Right hindlimb (tissue), 1 donor: ENCODE results near the gene NCOR1.
"Not testable (repeated sequence)": the region's sequence is repeated elsewhere in the genome, so short reads cannot be mapped to it uniquely, and the experiment has no call there.

Experiments used
- DNase-seq: peaks from one replicate; pipeline ENCODE4 v3.0.0-alpha.2; 2018

Gene NCOR1

DNA sequence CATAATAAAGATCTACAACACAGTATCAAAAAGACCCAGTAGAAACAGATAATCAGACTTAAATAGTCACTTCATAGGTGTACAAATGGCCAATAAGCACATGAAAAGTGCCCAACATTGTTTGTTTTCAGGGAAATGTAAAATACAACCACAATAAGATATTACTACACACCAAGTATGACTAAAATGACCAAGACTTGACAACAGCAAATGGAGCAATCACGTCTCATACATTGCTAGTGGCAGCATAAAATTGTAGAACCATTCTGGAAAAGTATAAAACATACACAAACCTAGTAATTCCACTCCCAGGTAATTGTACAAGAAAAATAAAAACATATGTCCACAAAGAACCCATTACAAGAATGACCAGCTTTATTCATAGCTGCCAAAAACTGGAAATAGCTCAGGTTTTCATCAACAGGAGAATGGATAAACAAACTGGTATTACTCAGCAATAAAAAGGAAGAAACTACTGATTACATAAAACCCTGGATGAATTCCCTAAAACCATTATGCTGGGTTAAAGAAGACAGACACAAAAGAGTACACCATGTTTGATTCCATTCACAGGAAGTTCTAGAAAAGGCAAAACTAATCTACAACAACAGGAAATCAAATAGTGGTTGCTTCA, 130.2 kb downstream of the NCOR1 start:
- DNase-seq = no peak

DNA sequence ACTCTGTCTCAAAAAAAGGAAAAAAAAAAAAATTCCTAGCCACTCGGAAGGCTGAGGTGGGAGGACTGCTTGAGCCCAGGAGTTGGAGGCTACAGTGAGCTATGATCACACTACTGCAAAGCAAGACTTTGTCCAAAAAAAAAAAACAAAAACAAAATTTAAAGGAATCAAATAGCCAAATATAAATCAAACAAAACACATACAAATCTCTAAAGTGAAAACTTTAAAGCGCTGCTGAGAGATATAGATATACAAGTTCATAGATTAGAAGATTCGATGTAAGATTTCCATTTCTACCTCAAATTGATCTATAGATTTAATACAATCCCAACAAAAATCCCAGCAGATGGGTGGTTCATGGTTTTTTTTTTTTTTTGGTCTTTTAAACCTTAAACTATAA, 132.1 kb downstream of the NCOR1 start:
- DNase-seq = no peak

DNA sequence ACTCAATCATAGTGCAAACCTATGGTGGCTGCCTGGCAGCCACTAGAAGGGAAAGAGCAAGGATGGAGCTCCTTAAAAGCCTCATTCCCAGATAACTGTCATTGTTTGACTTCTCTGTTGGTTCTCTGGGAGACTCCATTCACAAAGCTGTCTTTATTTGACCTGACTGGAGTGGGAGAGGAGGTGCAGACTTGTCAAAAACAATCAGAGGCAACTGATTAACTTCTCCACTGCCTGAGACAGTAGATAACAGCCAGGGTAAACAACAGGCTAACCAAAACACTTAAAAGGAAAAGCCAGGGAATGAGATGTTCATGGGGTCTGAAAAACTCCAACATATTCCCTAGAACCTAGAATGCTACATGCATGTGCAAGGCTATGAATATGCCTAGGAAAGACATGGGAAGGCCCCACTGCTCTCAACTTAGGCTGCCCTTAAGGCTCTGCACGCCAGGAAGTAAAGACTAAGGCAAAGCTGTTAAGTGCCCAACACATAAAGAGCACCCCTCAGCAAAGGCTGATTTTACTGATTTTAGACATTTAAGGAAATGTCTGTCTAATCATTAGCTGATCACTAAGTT, 133.7 kb downstream of the NCOR1 start:
- DNase-seq = no peak

DNA sequence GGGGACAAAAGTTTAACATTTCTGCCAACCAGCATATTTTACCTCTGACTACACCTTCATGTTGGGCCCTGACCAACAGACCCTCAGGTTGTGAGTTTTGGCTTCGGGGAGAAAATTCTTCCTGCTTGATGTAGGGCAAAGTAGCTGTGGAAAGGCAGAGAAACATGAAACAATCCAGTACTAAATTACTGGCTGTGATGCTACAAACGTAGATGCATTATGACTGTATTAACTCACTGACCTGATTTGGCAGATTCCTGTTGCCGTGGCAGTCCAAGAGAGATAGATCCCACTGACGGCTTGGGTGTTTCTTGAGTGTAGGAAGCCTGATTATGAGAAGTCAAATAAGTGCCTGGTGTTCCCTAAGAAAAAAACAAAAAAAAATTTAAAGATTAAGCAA, 135.0 kb downstream of the NCOR1 start:
- DNase-seq = no peak

DNA sequence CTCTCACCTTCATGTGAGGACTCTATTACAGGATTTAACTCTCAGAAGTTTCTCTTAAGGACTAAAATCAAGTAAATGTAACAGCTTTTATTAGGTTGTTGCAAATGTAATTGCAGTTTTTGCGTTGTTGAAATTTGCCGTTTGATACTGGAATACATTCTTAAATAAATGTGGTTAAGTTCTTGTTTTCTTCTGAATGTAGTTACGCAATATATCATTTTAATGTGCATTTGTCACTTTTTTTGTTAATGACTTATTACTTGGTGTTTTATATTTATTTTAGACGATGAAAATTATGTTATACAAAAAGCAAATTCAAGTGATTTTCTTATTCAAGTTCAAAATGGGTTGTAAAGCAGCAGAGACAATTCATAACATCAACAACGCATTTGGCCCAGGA, 139.4 kb downstream of the NCOR1 start:
- no peak for DNase-seq

DNA sequence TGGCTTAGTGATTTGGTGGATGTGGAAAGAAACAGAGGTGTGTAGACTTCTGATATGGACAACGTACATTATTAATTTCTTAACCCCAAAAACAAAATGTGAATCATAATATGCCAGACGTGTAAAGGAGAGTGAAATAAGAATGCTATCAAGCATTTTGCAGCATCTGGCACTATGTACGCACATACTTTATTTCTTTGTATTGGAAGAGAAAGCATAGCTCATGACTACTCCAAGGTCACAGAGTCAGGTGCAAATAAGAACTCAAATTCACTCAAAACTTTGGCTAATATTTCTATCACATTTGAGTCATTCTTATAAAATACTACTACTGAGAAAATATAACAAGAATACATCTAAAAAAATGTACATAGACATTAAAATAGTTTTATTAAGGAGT, 140.9 kb downstream of the NCOR1 start:
- DNase-seq = no peak

DNA sequence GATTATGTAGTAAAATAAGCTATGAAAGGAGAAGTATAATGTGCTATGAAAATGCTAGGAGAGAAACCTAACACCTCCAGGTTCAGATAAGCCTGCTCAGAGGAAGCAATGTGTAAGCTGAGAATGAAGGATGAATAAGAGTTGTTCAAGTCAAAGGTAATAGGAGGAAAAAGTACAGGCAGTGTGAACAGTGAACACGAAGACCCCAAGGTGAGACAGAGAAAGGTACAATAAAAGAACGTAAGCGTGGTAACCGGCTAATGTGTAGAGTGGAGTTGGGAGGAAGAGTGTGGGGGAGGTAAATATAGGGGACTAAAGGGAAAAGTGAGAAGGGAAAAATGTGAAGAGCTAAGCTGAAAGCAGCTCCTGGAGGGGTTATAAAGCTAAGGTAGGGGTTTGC, 141.5 kb downstream of the NCOR1 start:
- no peak for DNase-seq

DNA sequence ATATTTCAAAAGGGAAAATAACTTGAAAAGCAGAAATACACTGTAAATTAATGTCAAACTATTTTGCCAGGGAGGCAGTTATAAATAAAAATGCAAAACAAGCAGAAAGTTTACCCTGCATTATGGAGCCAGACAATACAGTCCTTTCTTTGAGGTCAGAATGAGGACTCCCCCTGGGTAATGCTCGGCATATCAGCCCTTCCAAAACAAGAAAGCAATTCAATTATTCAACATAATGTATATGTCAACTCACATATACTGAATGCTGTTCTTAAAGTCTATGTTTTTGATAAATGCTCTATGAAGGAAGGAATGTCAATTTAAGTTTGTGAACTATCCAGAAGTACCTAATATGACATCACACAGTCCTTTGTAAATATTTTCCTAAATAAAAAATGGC, 143.3 kb downstream of the NCOR1 start:
- DNase-seq = no peak

DNA sequence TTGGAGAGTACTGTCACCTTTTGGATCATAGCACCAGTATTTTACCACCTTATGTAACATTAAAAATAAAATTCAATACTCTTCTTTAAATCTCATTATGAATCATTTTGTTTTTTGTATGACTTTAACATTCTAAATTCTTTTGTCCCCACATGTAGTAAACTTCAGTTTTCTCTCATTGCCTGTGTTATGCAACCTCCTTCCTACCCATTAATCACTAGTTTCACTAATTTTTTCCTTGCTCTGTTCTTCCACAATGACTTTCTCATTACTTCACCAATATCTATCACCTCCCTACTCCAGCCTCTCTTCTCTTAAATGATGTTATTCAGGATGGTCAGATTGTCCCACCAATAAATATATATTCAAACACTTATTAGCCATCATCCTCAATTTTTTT, 147.0 kb downstream of the NCOR1 start:
- DNase-seq = no peak

DNA sequence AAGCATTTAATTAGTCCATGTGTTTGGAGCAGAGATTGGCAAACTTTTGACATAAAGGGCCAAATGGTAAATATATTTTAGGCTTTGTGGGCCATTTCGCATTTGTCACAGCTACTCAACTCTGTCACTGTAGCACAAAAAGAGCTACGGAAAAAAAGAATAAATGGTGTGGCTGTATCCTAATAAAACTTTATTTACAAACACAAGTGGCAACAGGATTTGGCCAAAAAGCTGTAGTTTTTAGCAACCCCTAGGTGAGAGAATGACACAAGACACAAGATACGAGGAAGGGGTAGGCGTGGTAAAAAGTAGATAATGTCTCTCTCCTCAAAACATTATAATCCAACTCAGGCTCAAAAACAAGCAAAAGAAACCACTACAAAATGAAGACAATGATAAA, 149.2 kb downstream of the NCOR1 start:
- no peak for DNase-seq

DNA sequence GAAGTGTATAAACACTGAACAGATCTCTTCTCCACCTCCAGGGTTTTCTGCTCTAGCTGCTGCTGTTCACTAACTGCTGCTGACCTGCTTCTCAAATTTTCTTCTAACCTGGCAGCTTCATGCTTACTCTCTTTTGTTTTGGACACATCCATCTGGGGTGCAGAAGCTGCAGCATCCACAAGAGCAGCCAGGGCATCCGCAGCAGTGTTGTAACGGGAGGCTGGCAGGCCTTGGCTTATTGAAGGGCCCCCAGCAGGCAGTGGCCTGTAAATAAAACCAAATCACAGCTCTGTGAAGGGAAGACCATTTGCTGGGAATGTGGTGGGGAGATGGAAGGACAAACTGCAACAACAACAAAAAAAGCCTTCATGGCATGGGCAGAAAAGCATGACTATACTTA, 153.7 kb downstream of the NCOR1 start:
- DNase-seq = no peak

DNA sequence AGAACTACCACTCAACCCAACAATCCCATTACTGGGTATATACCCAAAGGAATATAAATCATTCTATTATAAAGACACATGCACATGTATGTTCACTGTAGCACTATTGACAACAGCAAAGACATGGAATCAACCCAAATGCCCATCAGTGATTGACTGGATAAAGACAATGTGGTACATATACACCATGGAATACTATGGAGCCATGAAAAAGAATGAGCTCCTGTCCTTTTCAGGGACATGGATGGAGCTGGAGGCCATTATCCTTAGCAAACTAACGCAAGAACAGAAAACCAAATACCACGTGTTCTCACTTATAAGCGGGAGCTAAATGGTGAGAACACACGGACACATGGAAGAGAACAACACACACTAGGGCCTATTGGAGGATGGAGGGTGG, 160.2 kb downstream of the NCOR1 start:
- not testable (repeated sequence) for DNase-seq

DNA sequence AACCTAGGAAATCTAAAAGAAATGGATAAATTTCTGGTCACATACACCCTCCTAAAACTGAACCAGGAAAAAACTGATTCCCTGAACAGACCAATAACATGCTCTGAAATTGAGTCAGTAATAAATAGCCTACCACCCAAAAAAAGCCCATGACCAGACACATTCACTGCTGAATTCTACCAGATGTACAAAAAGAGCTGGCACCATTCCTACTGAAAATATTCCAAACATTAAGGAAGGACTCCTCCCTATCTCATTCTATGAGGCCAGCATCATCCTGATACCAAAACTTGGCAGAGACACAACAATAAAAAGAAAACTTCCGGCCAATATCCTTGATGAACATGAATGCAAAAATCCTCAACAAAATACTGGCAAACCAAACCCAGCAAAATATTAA, 162.8 kb downstream of the NCOR1 start:
- no peak for DNase-seq

DNA sequence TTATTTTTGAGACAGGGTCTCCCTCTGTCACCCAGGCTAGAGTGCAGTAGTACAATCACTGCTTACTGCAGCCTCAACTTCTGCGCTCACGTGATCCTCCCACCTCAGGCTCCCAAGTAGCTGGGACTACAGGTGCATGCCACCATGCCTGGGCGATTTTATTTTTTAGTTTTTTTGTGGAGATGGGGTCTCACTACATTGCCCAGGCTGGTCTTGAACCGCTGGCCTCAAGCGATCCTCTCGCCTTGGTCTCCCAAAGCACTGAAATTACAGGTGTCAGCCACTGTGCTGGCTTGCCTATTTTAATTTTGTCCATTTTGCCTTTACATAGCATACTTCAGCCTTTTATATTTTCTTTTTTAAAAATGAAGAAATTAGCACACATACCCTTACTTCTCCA, 164.5 kb downstream of the NCOR1 start:
- no peak for DNase-seq

DNA sequence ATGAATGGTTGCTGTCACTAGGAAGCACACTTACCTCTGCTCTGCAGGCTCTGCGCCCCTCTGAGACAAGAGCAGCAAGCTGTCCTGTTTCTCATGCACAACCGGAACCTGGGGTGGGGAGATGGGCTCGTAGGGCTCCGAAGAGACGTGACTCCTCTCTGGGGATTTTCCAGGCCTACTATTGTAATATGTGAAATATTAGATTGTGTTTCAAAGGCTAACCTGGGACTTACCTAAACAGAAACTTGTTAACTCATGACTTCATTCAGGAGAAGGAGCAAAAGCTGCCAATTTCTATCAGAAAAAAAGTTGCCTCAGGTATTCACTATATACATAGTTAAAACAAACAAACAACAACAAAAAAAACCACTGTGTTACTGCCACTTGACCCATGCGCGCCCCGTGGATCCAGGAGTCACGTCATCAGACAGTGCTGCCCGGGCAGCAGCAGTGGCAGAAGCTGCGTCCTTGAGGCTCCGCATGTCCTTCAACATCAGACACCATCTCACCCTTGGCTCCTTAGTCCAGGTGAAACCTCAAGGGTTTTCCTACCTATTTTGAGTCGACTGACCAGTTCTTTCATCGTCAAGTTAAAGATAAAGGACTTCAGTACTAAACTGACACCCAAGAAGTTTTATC, 166.4 kb downstream of the NCOR1 start:
- no peak for DNase-seq

DNA sequence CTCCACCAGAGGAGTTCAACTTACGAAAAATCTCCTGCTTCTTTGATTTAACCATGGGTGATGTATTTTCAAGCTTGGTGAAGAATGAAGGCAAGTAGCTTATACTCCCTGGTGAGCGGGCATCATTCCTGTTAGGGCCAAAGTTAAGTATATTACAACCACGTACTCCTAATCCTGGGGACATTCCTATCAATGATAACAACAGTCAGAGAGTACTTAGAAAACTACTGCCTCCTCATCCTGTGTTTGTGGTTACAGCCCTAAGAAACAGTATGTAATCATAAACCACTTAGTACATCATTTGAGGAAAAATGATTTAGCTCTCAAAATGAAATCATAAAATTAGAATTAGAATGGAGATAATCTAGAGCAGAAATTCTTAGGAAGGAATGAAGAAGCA, 168.4 kb downstream of the NCOR1 start:
- no peak for DNase-seq

DNA sequence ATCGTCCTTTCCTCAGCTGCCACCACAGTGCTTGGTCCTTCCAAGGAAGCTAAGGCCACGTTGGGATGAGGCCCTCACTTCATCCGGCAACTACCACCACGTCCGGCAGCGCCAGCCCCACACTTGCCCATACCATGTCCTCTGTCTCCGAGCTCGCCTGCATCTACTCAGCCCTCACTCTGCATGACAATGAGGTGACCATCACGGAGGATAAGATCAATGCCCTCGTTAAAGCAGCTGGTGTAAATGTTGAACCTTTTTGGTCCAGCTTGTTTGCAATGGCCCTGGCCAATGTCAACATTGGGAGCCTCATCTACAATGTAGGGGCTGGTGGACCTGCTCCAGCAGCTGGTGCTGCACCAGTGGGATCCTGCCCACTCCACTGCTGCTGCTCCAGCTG, 170.8 kb downstream of the NCOR1 start:
- DNase-seq = no peak

DNA sequence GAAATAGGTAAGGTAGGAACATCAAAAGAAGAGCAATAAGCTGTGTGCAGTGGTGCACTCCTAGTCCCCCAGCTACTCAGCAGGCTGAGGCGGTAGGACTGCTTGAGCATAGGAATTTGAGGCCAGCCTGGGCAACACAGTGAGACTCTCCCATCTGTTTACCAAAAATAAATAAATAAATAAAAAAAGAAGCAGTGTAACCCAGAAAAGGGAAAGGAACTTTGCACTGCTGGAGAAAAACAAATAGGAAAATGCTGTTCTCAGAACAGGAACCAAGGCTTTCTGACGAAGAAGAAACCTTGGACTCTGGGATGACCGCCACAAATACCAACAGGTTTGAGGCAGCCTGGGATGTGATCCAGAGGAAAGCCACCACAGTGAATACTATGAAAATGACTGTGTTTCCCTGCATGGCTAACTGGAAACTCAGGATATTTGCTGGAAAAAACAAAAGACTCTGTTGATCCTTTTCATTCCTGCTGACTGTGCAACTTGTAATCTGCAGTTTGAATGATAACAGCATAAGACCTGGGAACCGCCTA, 174.6 kb downstream of the NCOR1 start:
- no peak for DNase-seq

DNA sequence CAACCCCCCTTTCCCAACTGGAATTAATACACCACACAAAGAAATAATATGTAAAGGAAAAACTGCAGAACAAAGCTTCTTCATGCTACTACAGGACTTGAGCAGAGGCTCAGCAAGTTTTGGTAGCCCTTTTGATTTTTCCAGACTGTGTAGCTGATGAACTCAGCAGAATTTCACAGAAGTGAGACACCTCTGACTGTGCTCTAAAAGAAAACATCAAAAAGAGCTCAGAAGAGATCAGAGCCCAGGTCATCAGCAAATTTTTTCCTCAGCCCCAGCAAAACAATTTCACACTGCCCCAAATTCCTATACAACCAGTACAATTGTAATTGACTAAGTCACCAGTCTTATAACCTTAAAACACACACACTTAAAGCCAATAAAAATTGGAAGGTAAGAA, 177.7 kb downstream of the NCOR1 start:
- DNase-seq = no peak

DNA sequence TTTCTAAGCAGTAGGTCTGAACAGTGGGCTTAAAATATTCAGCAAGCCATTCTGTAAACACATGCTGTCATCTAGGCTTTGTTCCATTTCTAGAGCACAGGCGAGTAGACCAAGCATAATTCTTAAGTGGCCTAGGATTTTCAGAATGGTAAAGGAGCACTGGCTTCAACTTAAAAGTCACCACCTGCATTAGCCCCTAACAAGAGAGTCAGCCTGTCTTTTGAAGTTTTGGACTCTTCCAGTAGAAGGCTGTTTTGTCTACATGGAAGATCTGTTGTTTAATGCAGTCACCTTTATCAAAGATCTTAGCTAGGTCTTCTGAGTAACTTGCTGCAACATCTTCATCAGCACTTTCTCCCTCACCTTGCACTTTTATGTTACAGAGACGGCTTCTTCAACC, 179.1 kb downstream of the NCOR1 start:
- no peak for DNase-seq

DNA sequence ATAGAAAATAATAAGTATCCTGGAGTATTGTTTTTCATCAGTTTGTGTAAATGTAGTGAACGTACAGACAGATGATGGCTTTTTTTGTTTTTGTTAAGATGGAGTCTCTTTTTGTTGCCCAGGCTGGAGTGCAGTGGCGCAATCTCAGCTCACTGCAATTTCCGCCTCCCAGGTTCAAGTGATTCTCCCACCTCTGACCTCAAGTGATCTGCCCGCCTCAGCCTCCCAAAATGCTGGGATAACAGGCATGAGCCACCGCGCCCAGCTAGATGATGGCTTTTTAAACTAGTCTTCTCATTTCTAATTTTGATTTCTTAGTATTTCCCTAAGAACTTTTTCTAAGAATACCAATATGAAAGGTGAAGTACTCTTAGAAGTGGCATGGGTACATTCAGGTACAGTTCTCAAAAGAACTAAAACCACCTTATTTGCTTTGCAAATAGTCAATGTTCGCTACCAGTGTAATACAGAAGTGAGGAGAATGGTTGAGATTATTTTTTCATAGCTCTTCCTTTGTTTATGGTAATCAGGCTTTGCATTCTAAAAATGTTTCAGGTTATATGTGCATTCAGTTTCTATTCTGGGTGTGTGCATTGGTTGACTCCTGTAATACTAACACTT, 181.5 kb downstream of the NCOR1 start:
- DNase-seq = no peak

DNA sequence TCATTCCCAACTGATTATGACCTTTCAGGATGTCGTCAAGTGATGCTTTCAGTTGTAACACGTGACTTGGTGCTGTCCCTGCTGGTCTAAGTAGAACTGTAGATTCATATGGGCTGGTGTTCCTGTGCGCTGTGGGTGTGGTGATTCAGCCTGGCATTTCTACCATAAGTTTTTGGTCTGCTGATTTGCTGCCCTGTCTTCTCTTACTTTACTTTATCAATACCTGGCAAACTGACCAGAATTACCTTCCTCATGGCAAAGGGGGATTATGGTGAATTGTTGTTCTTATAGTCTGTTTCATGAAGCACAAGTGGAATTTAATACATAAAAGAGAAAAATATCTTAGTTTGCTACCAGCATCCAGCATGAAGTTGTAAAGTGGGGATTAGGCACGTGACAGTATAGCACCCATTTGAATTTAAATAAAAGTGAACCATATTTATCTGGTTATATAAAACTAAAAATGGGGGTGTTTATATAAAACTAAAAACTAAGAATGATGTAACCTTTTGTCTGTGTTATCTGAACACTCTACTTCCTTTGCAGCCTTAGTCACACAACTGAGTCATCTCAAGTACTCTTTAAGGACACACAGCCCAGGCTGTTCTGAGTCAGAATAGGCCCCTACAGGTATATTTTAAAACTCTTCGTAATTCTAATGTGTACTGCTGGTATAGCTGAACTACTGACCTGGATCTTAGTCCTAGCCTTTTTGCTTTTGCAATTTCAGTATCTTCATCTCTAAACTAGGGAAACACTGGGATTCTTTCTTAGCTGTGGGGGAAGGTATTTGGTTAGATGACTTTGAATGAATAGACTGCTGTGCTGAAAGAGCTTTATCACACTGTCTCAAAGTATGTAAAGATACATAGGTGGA, 187.4 kb downstream of the NCOR1 start:
- DNase-seq = no peak

DNA sequence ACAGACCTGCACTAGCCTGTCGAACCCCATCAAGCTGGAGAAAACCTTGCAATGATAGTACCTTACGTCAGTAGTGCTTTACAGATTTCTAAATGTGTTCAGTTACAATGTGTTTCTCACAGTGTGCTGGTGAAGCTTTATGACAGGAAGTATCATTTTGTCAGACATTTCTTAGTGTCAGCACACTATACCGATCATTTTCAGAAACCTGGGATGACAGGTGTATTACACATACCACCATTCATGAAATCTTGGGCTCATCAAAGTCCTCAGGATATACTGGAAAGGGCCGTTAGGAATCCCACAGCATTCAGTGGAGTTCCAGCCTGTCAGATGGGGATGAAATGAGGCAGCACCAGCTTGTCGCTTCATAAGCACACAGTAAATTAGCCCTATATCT, 188.4 kb downstream of the NCOR1 start:
- no peak for DNase-seq
